PFSK-1 (cell line): ENCODE results near the gene CCR8.

Experiments
- FOXP2 ChIP-seq: optimal IDR thresholded peaks from 2 replicates; pipeline ENCODE3; 2011; ENCODE audit warnings: borderline replicate concordance, control low read depth, inconsistent platforms; ENCODE audit not compliant: insufficient read depth; ENCODE audit errors: extremely low read length, extremely low read depth
- POLR2AphosphoS5 ChIP-seq: IDR thresholded peaks from 2 replicates; pipeline ENCODE4 v1.6.1; 2012; ENCODE audit warnings: low read depth, mild to moderate bottlenecking, control low read depth, low read length, moderate library complexity
- REST ChIP-seq, 2 experiments: IDR thresholded peaks; 2 replicates each; pipeline versions ENCODE4 v1.6.1 to v1.8.0; 2011 to 2012; ENCODE audit warnings: low read depth in 2 of 2, low read length in 2 of 2, control low read depth in 1 of 2, inconsistent platforms in 1 of 2, mild to moderate bottlenecking in 1 of 2, moderate library complexity in 1 of 2; ENCODE audit not compliant: insufficient read depth in 1 of 2
- SIN3A ChIP-seq: IDR thresholded peaks from 2 replicates; pipeline ENCODE4 v1.6.1; 2012; ENCODE audit warnings: mild to moderate bottlenecking, low read length, moderate library complexity, borderline replicate concordance; ENCODE audit not compliant: insufficient read depth
- TAF1 ChIP-seq: IDR thresholded peaks from 2 replicates; pipeline ENCODE4 v1.6.1; 2012; ENCODE audit warnings: low read length, control low read depth, borderline replicate concordance; ENCODE audit not compliant: insufficient read depth

Gene CCR8

GRCh38 chr3:39372833-39373232, 43.3 kb downstream of the CCR8 start:
- TF ChIP-seq FOXP2: no peak
- TF ChIP-seq POLR2AphosphoS5: no peak
- TF ChIP-seq REST (IDR thresholded peaks at IDR 0.05; ENCODE audit: insufficient read depth in 1 of 2, low read depth in 2 of 2, low read length in 2 of 2): no peak
- TF ChIP-seq SIN3A: no peak
- TF ChIP-seq TAF1: no peak

GRCh38 chr3:39376959-39377634, 47.6 kb downstream of the CCR8 start:
- TF ChIP-seq SIN3A (no peak), FOXP2 (no peak), TAF1 (no peak), REST (IDR thresholded peaks at IDR 0.05; ENCODE audit: insufficient read depth in 1 of 2, low read depth in 2 of 2, low read length in 2 of 2) (no peak), POLR2AphosphoS5 (no peak)

GRCh38 chr3:39378088-39378487, 48.6 kb downstream of the CCR8 start:
- TF ChIP-seq SIN3A (no peak), TAF1 (no peak), REST (IDR thresholded peaks at IDR 0.05; ENCODE audit: insufficient read depth in 1 of 2, low read depth in 2 of 2, low read length in 2 of 2) (no peak), POLR2AphosphoS5 (no peak), FOXP2 (no peak)

GRCh38 chr3:39378957-39379777, 49.7 kb downstream of the CCR8 start:
- no peak for TF ChIP-seq POLR2AphosphoS5
- no peak for TF ChIP-seq SIN3A
- TF ChIP-seq TAF1: no peak
- TF ChIP-seq FOXP2: no peak
- no peak for TF ChIP-seq REST (IDR thresholded peaks at IDR 0.05; ENCODE audit: insufficient read depth in 1 of 2, low read depth in 2 of 2, low read length in 2 of 2)

GRCh38 chr3:39379778-39380155, 50.3 kb downstream of the CCR8 start:
- TF ChIP-seq TAF1: no peak
- no peak for TF ChIP-seq REST (IDR thresholded peaks at IDR 0.05; ENCODE audit: insufficient read depth in 1 of 2, low read depth in 2 of 2, low read length in 2 of 2)
- TF ChIP-seq POLR2AphosphoS5: no peak
- TF ChIP-seq FOXP2: no peak
- TF ChIP-seq SIN3A: no peak
